Upper lobe of right lung (tissue), 1 donor: Measurements from ENCODE around the gene TAPBP. TPM values are rescaled to one million over a fixed set of nuclear protein-coding genes. Genes with fewer than 3 reads are reported as not detected.

Experiments used
- ATAC-seq: fragments of 200-7000 bp; cut with Tn5 transposase; one replicate; pipeline ENCODE4 v1.9.1; 2020; ENCODE audit warnings: mild to moderate bottlenecking, moderate library complexity
- DNase-seq: peaks from one replicate; pipeline ENCODE4 v3.0.0-alpha.2; 2020
- H3K27ac ChIP-seq: fragments of 200-600 bp; one replicate; pipeline ENCODE4 v1.8.0; 2022
- H3K27me3 ChIP-seq: fragments of 200-600 bp; one replicate; pipeline ENCODE4 v1.8.0; 2022; ENCODE audit warnings: mild to moderate bottlenecking
- H3K36me3 ChIP-seq: fragments of 200-600 bp; one replicate; pipeline ENCODE4 v1.8.0; 2022
- H3K4me1 ChIP-seq: fragments of 200-600 bp; one replicate; pipeline ENCODE4 v1.8.0; 2022
- H3K4me3 ChIP-seq: fragments of 200-600 bp; one replicate; pipeline ENCODE4 v1.8.0; 2022; ENCODE audit warnings: mild to moderate bottlenecking
- H3K9me3 ChIP-seq: fragments of 200-600 bp; one replicate; pipeline ENCODE4 v1.8.0; 2022
- intact Hi-C: fragments of 100-400 bp; cut with DNase I; formaldehyde crosslinking; loops from one replicate; pipeline ENCODE4 v1.11.0; 2022
- total RNA-seq: library from RNA; stranded (reverse); fragmentation: NEBNext Ultra II Directional; extraction: Animal tissue kit (Norgen Biotek cat#: 25700); gene quantifications from one replicate; pipeline ENCODE4 v1.2.1, GENCODE V29; 2021
- TF ChIP-seq, protein P1 (sequence below): fragments of 200-600 bp; IDR thresholded peaks from one replicate; pipeline ENCODE4 v1.8.0; 2022; ENCODE audit warnings: antibody characterized with exemption
- donor health status: DM: no; HTN: yes; CAD: no; lungs with severe emphysema.

TAPBP gene
- total RNA-seq, 1 donor from 2014 or later, result 191 TPM

DNA sequence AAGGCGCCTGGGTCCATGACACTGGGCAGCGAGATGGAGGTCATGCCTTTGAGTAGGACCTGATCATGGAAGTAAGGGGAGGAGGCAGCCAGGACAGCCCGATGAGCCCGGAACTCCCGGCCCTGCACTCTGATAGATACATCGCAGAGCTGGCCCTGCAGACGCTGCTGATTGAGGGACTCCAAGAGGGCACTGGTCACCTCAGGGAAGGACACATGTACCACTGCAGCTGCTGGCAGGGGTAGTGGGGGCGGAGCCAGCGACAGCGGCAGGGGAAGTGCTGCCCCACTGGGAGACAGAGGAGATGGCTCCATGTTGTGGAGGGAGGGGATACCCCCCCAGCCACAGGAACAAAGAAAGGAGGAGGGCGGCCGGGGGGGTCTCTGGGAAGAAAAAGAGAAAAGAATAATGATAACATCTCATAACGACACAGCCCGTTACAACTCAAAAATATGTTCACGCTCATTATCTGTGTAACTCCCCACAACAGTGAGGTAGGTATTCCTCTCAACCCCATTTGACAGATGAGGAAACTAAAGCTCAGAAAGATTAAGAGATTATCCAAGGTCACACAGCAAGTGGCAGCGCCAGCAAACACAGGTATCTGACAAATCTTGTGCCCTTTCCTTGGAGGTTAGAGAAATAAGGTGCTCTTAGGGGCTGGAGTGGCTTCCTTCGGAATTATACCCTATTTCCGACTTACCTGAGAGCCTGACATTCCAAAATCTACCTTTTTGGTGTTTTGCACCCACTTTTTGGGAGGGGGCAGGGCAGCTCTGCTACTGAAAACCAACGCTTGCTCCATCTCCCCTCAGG, 2.9 kb upstream of the TAPBP start:
- TF ChIP-seq, protein P1, sequence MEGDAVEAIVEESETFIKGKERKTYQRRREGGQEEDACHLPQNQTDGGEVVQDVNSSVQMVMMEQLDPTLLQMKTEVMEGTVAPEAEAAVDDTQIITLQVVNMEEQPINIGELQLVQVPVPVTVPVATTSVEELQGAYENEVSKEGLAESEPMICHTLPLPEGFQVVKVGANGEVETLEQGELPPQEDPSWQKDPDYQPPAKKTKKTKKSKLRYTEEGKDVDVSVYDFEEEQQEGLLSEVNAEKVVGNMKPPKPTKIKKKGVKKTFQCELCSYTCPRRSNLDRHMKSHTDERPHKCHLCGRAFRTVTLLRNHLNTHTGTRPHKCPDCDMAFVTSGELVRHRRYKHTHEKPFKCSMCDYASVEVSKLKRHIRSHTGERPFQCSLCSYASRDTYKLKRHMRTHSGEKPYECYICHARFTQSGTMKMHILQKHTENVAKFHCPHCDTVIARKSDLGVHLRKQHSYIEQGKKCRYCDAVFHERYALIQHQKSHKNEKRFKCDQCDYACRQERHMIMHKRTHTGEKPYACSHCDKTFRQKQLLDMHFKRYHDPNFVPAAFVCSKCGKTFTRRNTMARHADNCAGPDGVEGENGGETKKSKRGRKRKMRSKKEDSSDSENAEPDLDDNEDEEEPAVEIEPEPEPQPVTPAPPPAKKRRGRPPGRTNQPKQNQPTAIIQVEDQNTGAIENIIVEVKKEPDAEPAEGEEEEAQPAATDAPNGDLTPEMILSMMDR, result no peak
- H3K9me3 ChIP-seq, result no peaks in the 10 kb centered on the region
- no peaks in the 10 kb centered on the region for H3K27me3 ChIP-seq
- peaks cover 28% of the 10 kb centered on the region for H3K36me3 ChIP-seq
- ATAC-seq (no peak), DNase-seq (no peak)
- intact Hi-C loops, result no loop called here
- peaks cover 62% of the 10 kb centered on the region for H3K4me1 ChIP-seq
- H3K27ac ChIP-seq, result peak overlapping the region; percentile 42
- peak overlapping the region; percentile 60 for H3K4me3 ChIP-seq

DNA sequence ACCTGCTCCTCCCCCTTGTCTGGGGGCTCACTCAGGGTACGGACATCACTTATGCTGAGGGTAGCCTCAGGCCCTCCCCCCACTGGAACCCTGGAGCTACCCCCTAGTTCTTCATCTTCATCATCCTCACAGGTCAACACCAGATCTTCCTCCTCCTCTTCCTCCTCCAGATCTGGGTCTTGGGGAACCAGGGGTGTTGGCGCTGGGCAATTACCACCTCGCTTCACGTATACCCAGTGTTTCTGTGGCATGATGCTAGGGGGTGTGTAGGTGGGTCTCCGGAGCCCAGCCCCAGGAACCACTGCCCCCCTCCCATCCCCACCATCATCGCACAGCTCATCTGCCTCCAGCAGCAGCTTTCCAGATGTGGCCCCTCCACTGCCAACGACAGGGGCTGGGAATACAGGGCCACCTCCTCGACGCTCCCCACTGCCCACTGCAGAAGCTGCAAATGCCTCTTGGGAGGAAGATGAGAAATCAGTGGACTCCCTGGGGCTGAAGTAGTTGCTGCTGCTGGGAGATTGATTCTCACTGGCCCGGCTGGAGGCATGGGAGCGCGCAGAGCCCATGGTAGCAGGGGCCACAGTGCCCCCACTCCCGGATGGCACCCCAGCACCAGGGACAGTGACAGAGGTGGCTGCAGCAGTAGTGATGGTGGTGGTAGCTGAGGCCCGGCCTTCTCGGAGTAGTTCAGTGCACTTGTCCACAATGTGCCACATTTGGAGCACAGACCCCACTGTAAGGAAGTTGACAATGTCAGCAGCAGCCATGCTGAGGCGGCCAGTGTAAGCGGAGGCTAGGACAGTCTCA, 2.1 kb upstream of the TAPBP start:
- Histone ChIP-seq H3K27ac (no peak overlapping the region), H3K4me3 (no peak overlapping the region), H3K27me3 (no peaks in the 10 kb centered on the region), H3K4me1 (peaks cover 62% of the 10 kb centered on the region), H3K9me3 (no peaks in the 10 kb centered on the region), H3K36me3 (peaks cover 32% of the 10 kb centered on the region)
- intact Hi-C loops, result no loop called here
- TF ChIP-seq, protein P1, result no peak
- ATAC-seq, result no peak
- DNase-seq, result no peak

DNA sequence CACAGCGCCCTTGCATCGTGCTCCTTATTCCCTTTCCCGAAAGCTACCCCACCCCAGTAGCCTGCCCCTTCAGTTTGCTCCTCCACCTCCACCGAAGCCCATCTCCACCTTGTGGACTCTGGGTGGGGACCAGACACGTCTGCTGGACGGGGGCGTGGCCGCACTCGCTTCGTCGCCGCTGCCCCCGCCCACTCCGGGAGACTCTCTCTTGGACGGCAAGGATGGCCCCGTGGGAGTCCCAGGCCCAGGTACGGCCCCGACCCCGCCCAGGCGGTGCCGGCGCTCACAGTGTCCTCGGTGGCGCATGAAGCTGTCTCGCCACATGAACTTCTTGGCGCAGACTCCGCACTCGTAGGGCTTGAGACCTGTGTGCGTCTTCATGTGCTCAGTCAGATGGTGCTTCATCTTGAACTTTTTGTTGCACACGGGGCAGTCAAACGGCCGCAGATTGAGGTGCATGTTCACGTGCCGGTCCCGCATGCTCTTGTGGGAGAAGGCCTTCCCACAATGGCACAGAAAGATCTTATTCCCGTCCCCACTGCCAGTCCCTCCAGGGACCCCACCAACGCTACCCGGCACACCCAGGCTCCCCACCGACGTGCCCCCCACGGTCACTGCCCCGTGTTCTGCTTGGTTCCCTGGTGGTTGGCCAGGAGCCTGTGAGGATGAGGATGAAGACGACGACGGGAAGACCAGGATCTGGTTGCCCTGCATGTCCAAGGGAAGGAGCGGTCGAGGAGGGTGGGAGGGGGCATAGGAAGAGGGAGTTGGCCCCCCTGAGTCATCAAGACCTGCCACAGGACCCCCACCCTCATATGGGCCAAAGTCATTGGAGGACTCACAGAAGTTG, 1.3 kb upstream of the TAPBP start:
- Histone ChIP-seq H3K36me3 (peaks cover 29% of the 10 kb centered on the region), H3K4me1 (peaks cover 55% of the 10 kb centered on the region), H3K4me3 (peak overlapping the region; percentile 92), H3K27me3 (no peaks in the 10 kb centered on the region), H3K27ac (peak overlapping the region; percentile 99), H3K9me3 (no peaks in the 10 kb centered on the region)
- TF ChIP-seq, protein P1, result no peak
- ATAC-seq (no peak), DNase-seq (peak; percentile 78)
- intact Hi-C loops, result no loop called here

DNA sequence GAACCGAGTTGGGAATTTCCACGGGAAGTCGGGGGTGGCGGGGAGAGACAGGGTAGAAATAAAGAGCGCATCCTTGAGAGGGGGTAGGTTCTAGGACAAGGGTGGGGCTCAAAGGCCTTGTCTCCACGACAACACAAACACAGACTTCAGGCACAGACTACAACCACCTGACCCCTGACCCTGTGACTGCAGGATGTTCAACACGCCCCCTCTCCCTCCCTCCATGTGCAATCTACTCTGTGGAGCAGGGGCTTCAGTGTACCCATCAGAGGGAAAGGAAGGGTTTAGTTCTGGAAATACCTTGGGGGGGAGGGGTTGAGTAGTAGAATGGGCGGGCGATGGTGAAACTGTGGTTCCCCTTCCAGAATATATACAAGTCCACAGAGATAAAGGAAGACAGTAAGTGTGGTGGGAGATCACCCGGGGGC, 651 bp upstream of the TAPBP start:
- Histone ChIP-seq H3K27ac (peak overlapping the region; percentile 99), H3K9me3 (no peaks in the 10 kb centered on the region), H3K4me1 (peaks cover 51% of the 10 kb centered on the region), H3K4me3 (peak overlapping the region; percentile 92), H3K36me3 (peaks cover 28% of the 10 kb centered on the region), H3K27me3 (no peaks in the 10 kb centered on the region)
- intact Hi-C loops, result no loop called here
- TF ChIP-seq, protein P1, result no peak
- peak; percentile 57 for ATAC-seq
- DNase-seq, result peak; percentile 75

DNA sequence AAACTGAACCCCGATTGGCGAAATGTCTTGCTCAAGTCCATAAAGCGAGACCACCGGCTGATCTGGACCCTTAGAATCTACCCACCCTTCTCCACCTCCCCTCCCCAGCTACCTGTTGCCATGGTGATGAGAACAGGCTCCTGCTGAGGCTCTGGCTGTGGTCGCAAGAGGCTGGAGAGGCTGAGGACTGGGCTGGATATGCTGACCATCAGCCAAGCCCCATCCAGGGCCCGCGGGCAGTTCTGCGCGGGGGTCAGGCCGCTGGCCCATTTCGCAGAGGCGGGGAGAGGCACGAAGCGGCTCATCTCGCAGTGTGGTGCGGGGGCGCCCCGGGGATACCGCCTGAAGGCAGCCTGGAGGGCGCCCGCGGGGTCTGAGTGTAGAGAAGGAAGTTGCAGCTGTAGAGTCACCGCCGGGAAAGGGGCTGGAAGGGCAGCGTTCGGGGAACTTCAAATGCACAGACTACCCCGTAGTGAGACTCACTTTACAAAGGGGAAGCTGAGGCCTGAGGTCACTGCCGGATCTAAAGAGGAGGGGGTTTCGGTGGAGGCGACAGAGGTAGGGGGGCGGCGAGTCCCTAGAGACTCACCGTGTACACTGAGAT, 671 bp downstream of the TAPBP start:
- Histone ChIP-seq H3K36me3 (peaks cover 29% of the 10 kb centered on the region), H3K27me3 (no peaks in the 10 kb centered on the region), H3K9me3 (no peaks in the 10 kb centered on the region), H3K27ac (peak overlapping the region; percentile 99), H3K4me3 (peak overlapping the region; percentile 92), H3K4me1 (peaks cover 39% of the 10 kb centered on the region)
- ATAC-seq (peak; percentile 5), DNase-seq (peak; percentile 83)
- intact Hi-C loops, result no loop called here
- TF ChIP-seq, protein P1, result no peak
